HCT116 (cell line): ENCODE data around the gene SIX4. TPM values are rescaled to one million over a fixed set of nuclear protein-coding genes. Genes with fewer than 3 reads are reported as not detected.
A peak's percentile ranks its signal among the peaks of the same experiment; 100 is the strongest.

Experiments used
- ATAC-seq: fragments of 200-7000 bp; cut with Tn5 transposase; 2 replicates; pipeline ENCODE4 v1.9.1; 2020; ENCODE audit warnings: mild to moderate bottlenecking, moderate library complexity
- BruUV-seq: library from RNA; stranded (reverse); fragments of 400-500 nt; replicated peaks from 2 replicates; lab custom pipeline; 2021; lab: Mats Ljungman, UMichigan
- CTCF ChIA-PET: fragments of 300-600 bp; sonication (Branson Sonifier 250); formaldehyde crosslinking; loops from one replicate; lab custom pipeline; 2021; ENCODE audit warnings: antibody characterized with exemption; lab: Charles Lee
- POLR2A ChIA-PET: fragments of 300-600, 350-600 bp; sonication (Branson Sonifier 250); formaldehyde crosslinking; loops from one replicate; lab custom pipeline; 2021; ENCODE audit warnings: antibody characterized with exemption; lab: Charles Lee
- RAD21 ChIA-PET, 2 experiments: fragments of 300-600 bp; sonication (Branson Sonifier 250); formaldehyde crosslinking; loops; one replicate each; lab custom pipeline; 2023; ENCODE audit warnings: low total read pairs in 2 of 2; ENCODE audit not compliant: uncharacterized antibody in 2 of 2, unreplicated experiment in 2 of 2, low non-redundant PET in 1 of 2; lab: Charles Lee
- DNase-seq: peaks from one replicate; pipeline ENCODE4 v3.0.0-alpha.2; 2010; ENCODE audit warnings: low read depth, low spot score
- H2AFZ ChIP-seq: fragments of 200-600 bp; shearing (Covaris generic), sonication (generic); 2 replicates; pipeline ENCODE4 v1.6.1; 2017; ENCODE audit warnings: low read depth, mixed run types, mixed read lengths, antibody characterized with exemption, low read length; ENCODE audit not compliant: poor library complexity, severe bottlenecking
- H3K27ac ChIP-seq: 2 replicates; pipeline ENCODE4 v1.5.1; 2012; ENCODE audit warnings: low read depth, low read length
- H3K27me3 ChIP-seq: fragments of 200-600 bp; sonication (generic); 2 replicates; pipeline ENCODE4 v1.6.1; 2016; ENCODE audit warnings: mixed run types, low read length, mixed read lengths; ENCODE audit not compliant: insufficient read depth
- H3K36me3 ChIP-seq, 2 experiments: fragments of 200-500 bp in 1 of 2; fragments of 200-600 bp in 1 of 2; sonication (Bioruptor generic) in 1 of 2; sonication (generic) in 1 of 2; 2 replicates each; pipeline versions ENCODE4 v1.5.1 to v1.6.1; 2014 to 2016; ENCODE audit warnings: low read length in 2 of 2, inconsistent platforms in 1 of 2, mixed read lengths in 1 of 2, mixed run types in 1 of 2; ENCODE audit not compliant: insufficient read depth in 2 of 2, control insufficient read depth in 1 of 2
- H3K4me1 ChIP-seq, 2 experiments: fragments of 200-600 bp in 1 of 2; sonication (generic) in 1 of 2; 2 replicates each; pipeline versions ENCODE4 v1.5.1 to v1.6.1; 2012 to 2017; ENCODE audit warnings: low read length in 2 of 2, inconsistent platforms in 1 of 2, mild to moderate bottlenecking in 1 of 2, mixed read lengths in 1 of 2, mixed run types in 1 of 2, moderate library complexity in 1 of 2; ENCODE audit not compliant: insufficient read depth in 2 of 2, control insufficient read depth in 1 of 2
- H3K4me2 ChIP-seq: fragments of 200-600 bp; sonication (generic); 2 replicates; pipeline ENCODE4 v1.6.1; 2017; ENCODE audit warnings: mixed run types, low read length, mixed read lengths
- H3K4me3 ChIP-seq, 2 experiments: fragments of 200-600 bp in 1 of 2; sonication (generic) in 1 of 2; replicated peaks in 1 of 2; 2 replicates each; pipeline ENCODE4 v1.5.1; 2011 to 2016; ENCODE audit warnings: low read length in 2 of 2, control low read depth in 1 of 2, low read depth in 1 of 2, mild to moderate bottlenecking in 1 of 2, mixed read lengths in 1 of 2, mixed run types in 1 of 2
- H3K79me2 ChIP-seq: fragments of 200-600 bp; sonication (generic); 2 replicates; pipeline ENCODE4 v1.6.1; 2017; ENCODE audit warnings: mild to moderate bottlenecking, mixed run types, low read length, moderate library complexity, mixed read lengths; ENCODE audit not compliant: insufficient read depth
- H3K9ac ChIP-seq: fragments of 200-600 bp; sonication (generic); 2 replicates; pipeline ENCODE4 v1.6.1; 2016; ENCODE audit warnings: low read length, mixed read lengths
- H3K9me2 ChIP-seq: fragments of 200-600 bp; sonication (generic), shearing (Covaris generic); 2 replicates; pipeline ENCODE4 v1.6.1; 2017; ENCODE audit warnings: mixed run types, mild to moderate bottlenecking, moderate library complexity; ENCODE audit not compliant: insufficient read depth
- H3K9me3 ChIP-seq, 2 experiments: fragments of 200-500 bp in 1 of 2; fragments of 200-600 bp in 1 of 2; sonication (Bioruptor generic) in 1 of 2; sonication (generic) in 1 of 2; 2 replicates each; pipeline ENCODE4 v1.6.1; 2014 to 2017; ENCODE audit warnings: low read length in 2 of 2, mixed read lengths in 2 of 2, inconsistent platforms in 1 of 2, low read depth in 1 of 2, mild to moderate bottlenecking in 1 of 2, mixed run types in 1 of 2, moderate library complexity in 1 of 2; ENCODE audit not compliant: control insufficient read depth in 1 of 2, insufficient read depth in 1 of 2
- H4K20me1 ChIP-seq: fragments of 200-600 bp; sonication (generic), shearing (Covaris generic); 2 replicates; pipeline ENCODE4 v1.6.1; 2017; ENCODE audit warnings: mixed run types, mild to moderate bottlenecking, moderate library complexity; ENCODE audit not compliant: insufficient read depth
- CBX3 ChIP-seq: IDR thresholded peaks from 2 replicates; pipeline ENCODE4 v1.6.1; 2012; ENCODE audit warnings: low read depth
- CEBPB ChIP-seq: IDR thresholded peaks from 2 replicates; pipeline ENCODE4 v1.6.1; 2012; ENCODE audit warnings: low read depth
- EGR1 ChIP-seq: IDR thresholded peaks from 2 replicates; pipeline ENCODE4 v1.6.1; 2012; ENCODE audit warnings: low read depth
- ELF1 ChIP-seq: IDR thresholded peaks from 2 replicates; pipeline ENCODE4 v1.6.1; 2012; ENCODE audit warnings: low read depth, borderline replicate concordance
- EZH2 ChIP-seq: fragments of 200-600 bp; sonication (generic); IDR thresholded peaks from 2 replicates; pipeline ENCODE4 v1.6.1; 2017; ENCODE audit warnings: antibody characterized with exemption, mixed run types
- EZH2phosphoT487 ChIP-seq: fragments of 200-600 bp; IDR thresholded peaks from 2 replicates; pipeline ENCODE4 v1.6.1; 2018; ENCODE audit warnings: antibody characterized with exemption, borderline replicate concordance
- FOSL1 ChIP-seq: IDR thresholded peaks from 2 replicates; pipeline ENCODE4 v1.6.1; 2012; ENCODE audit warnings: low read depth
- JUND ChIP-seq: IDR thresholded peaks from 2 replicates; pipeline ENCODE4 v1.6.1; 2012
- POLR2A ChIP-seq: IDR thresholded peaks from 2 replicates; pipeline ENCODE4 v1.7.0; 2011; ENCODE audit warnings: borderline replicate concordance; ENCODE audit not compliant: insufficient read depth, insufficient read length; ENCODE audit errors: extremely low read depth
- POLR2AphosphoS5 ChIP-seq: IDR thresholded peaks from 2 replicates; pipeline ENCODE4 v1.6.1; 2011; ENCODE audit warnings: mild to moderate bottlenecking, low read depth, low read length, moderate library complexity
- RAD21 ChIP-seq: IDR thresholded peaks from 2 replicates; pipeline ENCODE4 v1.6.1; 2012; ENCODE audit warnings: low read depth, mild to moderate bottlenecking
- SIN3A ChIP-seq: IDR thresholded peaks from 2 replicates; pipeline ENCODE4 v1.6.1; 2012; ENCODE audit warnings: low read depth
- SP1 ChIP-seq: IDR thresholded peaks from 2 replicates; pipeline ENCODE4 v1.6.1; 2012; ENCODE audit warnings: low read depth
- SRF ChIP-seq: IDR thresholded peaks from 2 replicates; pipeline ENCODE4 v1.6.1; 2012; ENCODE audit warnings: low read depth
- YY1 ChIP-seq: IDR thresholded peaks from 2 replicates; pipeline ENCODE4 v1.6.1; 2011; ENCODE audit warnings: low read length, low read depth, moderate library complexity, mild to moderate bottlenecking; ENCODE audit not compliant: insufficient replicate concordance; ENCODE audit errors: extremely low read depth
- ZFX ChIP-seq: fragments of 450-650 bp; IDR thresholded peaks from 2 replicates; pipeline ENCODE4 v1.6.1; 2017
- ZNF274 ChIP-seq: fragments of 200-500 bp; sonication (Bioruptor generic); IDR thresholded peaks from 2 replicates; pipeline ENCODE4 v1.6.1; 2014; ENCODE audit warnings: mild to moderate bottlenecking, low read depth, low read length, inconsistent platforms
- intact Hi-C: fragments of 100-400 bp; cut with micrococcal nuclease; formaldehyde crosslinking; loops from 2 replicates; pipeline ENCODE4 v1.10.0; 2022
- total RNA-seq: library from RNA; stranded (reverse); gene quantifications from one replicate; pipeline ENCODE4 v1.2.1, GENCODE V29; 2021; ENCODE audit not compliant: unreplicated experiment
- TF ChIP-seq, protein P1 (sequence below): IDR thresholded peaks from 2 replicates; pipeline ENCODE4 v1.6.1; 2011; ENCODE audit warnings: mild to moderate bottlenecking, low read length, moderate library complexity; ENCODE audit not compliant: insufficient replicate concordance; ENCODE audit errors: extremely low read depth
- TF ChIP-seq, protein P2 (sequence below): IDR thresholded peaks from 2 replicates; pipeline ENCODE4 v1.6.1; 2012
- TF ChIP-seq, protein P3 (sequence below): IDR thresholded peaks from 2 replicates; pipeline ENCODE4 v1.6.1; 2012

Gene SIX4
- total RNA-seq, 1 experiment from 2014 or later: 24.5 TPM

DNA sequence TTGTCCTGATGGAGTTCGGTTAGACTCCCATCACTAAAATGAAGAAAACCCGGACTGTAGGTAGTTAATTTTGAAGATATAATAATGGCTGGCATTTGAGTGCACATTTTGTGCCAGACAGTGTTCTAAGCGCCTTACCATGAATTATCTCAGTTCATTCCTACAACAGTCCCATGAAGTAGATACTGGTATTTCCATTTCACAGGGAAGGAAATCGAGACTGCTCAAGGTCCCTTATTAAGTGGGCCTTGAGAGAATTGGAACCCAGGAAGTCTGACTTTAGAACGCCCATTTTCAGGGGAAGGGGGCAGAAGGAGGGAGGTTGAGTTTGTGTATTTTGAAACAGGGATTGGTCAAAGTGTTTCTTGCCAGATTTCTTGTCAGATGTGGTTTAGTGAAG lies 11.3 kb upstream of the SIX4 start:
- no peak for DNase-seq
- no peaks in the 10 kb centered on the region for H4K20me1 ChIP-seq
- H3K4me3 ChIP-seq: peak overlapping the region; percentile 85 to 90
- ChIA-PET RAD21 (no interaction called here), POLR2A (no interaction called here), CTCF (no interaction called here)
- H3K27me3 ChIP-seq: no peaks in the 10 kb centered on the region
- no TSS peak for BruUV-seq
- no peaks in the 10 kb centered on the region for H3K9me2 ChIP-seq
- no peaks in the 10 kb centered on the region for H3K9me3 ChIP-seq
- H3K79me2 ChIP-seq: peaks cover 52% of the 10 kb centered on the region
- 0 out of 2 replicates have a peak, but pooled peaks have one; percentile 2 for ATAC-seq
- no peak for TF ChIP-seq ZNF274
- peaks cover 0 to 14% of the 10 kb centered on the region in 2 experiments; a peak in 3 of 4 replicates for H3K4me1 ChIP-seq
- H3K27ac ChIP-seq: no peak overlapping the region
- H3K9ac ChIP-seq: peak overlapping the region; percentile 85
- H3K4me2 ChIP-seq: peak overlapping the region; percentile 82
- H3K36me3 ChIP-seq: no peaks in the 10 kb centered on the region
- H2AFZ ChIP-seq: no peak overlapping the region
- intact Hi-C loops: no loop called here

DNA sequence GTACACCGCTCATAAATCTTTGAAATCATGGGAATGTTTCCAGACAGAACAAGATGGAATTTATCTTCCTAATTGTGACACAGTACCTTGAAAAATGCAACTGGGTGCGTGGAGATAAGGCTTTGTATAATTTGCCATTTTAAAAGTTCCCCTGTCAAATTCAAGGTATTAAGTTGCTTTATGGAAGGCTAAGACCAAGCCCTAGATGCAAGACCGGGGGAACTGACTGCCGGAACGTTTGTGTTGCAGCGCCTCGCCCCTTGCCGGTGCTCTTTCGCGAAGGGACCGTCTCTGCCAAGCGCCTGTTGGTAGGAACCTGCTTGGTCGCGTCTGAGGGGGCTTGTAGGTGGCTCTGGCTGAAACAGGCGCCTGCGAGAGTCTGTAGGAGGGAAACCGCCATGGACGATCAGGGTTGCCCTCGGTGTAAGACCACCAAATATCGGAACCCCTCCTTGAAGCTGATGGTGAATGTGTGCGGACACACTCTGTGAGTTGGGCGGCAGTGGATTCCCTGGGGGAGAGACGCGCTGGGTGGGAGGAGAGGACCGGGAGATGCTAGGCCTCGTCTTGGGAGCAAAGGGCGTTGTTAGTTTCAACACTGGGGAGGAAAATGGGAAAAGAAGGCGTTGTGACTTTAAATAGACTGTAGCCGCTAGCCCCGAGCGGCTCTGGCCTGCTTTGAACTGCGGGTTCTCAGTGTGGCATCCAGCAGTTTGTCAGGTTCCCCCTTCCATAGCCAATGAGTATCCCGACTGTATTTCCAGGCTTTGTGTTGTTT lies 10.5 kb upstream of the SIX4 start, which contains the start of gene MNAT1:
TSS of gene MNAT1 (plus strand) at position 297 of the 778 bp plus-strand sequence. CDS start at position 399, 102 bp downstream.
- H2AFZ ChIP-seq: peak within 1 kb of the TSS; percentile 98
- intact Hi-C loops: no loop called here
- BruUV-seq: TSS peak; percentile 77
- peak; percentile 61 for TF ChIP-seq SP1
- no peak for TF ChIP-seq FOSL1
- TF ChIP-seq ELF1: no peak
- peak; percentile 81 for TF ChIP-seq SIN3A
- TF ChIP-seq YY1: peak; percentile 86
- peak; percentile 94 for TF ChIP-seq POLR2AphosphoS5
- TF ChIP-seq EZH2phosphoT487: no peak
- TF ChIP-seq ZNF274: no peak
- TF ChIP-seq, protein P1, sequence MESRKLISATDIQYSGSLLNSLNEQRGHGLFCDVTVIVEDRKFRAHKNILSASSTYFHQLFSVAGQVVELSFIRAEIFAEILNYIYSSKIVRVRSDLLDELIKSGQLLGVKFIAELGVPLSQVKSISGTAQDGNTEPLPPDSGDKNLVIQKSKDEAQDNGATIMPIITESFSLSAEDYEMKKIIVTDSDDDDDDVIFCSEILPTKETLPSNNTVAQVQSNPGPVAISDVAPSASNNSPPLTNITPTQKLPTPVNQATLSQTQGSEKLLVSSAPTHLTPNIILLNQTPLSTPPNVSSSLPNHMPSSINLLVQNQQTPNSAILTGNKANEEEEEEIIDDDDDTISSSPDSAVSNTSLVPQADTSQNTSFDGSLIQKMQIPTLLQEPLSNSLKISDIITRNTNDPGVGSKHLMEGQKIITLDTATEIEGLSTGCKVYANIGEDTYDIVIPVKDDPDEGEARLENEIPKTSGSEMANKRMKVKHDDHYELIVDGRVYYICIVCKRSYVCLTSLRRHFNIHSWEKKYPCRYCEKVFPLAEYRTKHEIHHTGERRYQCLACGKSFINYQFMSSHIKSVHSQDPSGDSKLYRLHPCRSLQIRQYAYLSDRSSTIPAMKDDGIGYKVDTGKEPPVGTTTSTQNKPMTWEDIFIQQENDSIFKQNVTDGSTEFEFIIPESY: no peak
- peak; percentile 77 for TF ChIP-seq ZFX
- peak; percentile 33; the same call in 1 of the 2 replicates for TF ChIP-seq RAD21
- peak; percentile 74 for TF ChIP-seq POLR2A
- no peak for TF ChIP-seq SRF
- peak; percentile 97 for TF ChIP-seq CBX3
- TF ChIP-seq JUND: peak; percentile 30; the same call in 1 of the 2 replicates
- TF ChIP-seq, protein P2, sequence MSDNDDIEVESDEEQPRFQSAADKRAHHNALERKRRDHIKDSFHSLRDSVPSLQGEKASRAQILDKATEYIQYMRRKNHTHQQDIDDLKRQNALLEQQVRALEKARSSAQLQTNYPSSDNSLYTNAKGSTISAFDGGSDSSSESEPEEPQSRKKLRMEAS: peak; percentile 73
- TF ChIP-seq EGR1: no peak
- no peak for TF ChIP-seq CEBPB
- TF ChIP-seq EZH2: no peak
- TF ChIP-seq, protein P3, sequence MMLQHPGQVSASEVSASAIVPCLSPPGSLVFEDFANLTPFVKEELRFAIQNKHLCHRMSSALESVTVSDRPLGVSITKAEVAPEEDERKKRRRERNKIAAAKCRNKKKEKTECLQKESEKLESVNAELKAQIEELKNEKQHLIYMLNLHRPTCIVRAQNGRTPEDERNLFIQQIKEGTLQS: no peak

More for the DNA sequence above, 10.5 kb upstream of the SIX4 start, which contains the start of gene MNAT1:
- no peaks in the 10 kb centered on the region for H3K9me2 ChIP-seq
- H3K27ac ChIP-seq: peak within 1 kb of the TSS; percentile 53
- peak within 1 kb of the TSS; percentile 82 for H3K4me2 ChIP-seq
- H3K4me3 ChIP-seq: peak within 1 kb of the TSS; percentile 85 to 90
- no peaks in the 10 kb centered on the region for H4K20me1 ChIP-seq
- peak within 1 kb of the TSS; percentile 85 for H3K9ac ChIP-seq
- H3K27me3 ChIP-seq: no peaks in the 10 kb centered on the region
- H3K4me1 ChIP-seq: peaks cover 0 to 14% of the 10 kb centered on the region in 2 experiments; a peak in 3 of 4 replicates
- H3K79me2 ChIP-seq: peaks cover 44% of the 10 kb centered on the region
- POLR2A ChIA-PET: interaction anchor here (0.5 kb wide), 1 partner anchor 109 kb away, joined by 3 read pairs; no protein-coding TSS in a partner anchor
- no peaks in the 10 kb centered on the region for H3K9me3 ChIP-seq
- DNase-seq (peak; percentile 78), ATAC-seq (peak; percentile 96)
- CTCF ChIA-PET: no interaction called here
- RAD21 ChIA-PET: no interaction called here
- H3K36me3 ChIP-seq: no peaks in the 10 kb centered on the region
